Uterus (tissue), 2 donors: Measurements from ENCODE around the gene ABCC3.

Source experiments
- CTCF ChIP-seq, 4 experiments: fragments of 200-600 bp in 2 of 4; fragments of 450-650 bp in 2 of 4; sonication (generic) in 2 of 4; IDR thresholded peaks; one replicate each; pipeline ENCODE4 v1.5.1; 2016 to 2019; ENCODE audit warnings: antibody characterized with exemption in 4 of 4, mild to moderate bottlenecking in 2 of 4, moderate library complexity in 1 of 4
- POLR2A ChIP-seq, 2 donors: fragments of 450-650 bp; IDR thresholded peaks; one replicate each; pipeline ENCODE4 v1.6.1; 2016; ENCODE audit warnings: antibody characterized with exemption in 2 of 2, mild to moderate bottlenecking in 1 of 2, moderate library complexity in 1 of 2

DNA sequence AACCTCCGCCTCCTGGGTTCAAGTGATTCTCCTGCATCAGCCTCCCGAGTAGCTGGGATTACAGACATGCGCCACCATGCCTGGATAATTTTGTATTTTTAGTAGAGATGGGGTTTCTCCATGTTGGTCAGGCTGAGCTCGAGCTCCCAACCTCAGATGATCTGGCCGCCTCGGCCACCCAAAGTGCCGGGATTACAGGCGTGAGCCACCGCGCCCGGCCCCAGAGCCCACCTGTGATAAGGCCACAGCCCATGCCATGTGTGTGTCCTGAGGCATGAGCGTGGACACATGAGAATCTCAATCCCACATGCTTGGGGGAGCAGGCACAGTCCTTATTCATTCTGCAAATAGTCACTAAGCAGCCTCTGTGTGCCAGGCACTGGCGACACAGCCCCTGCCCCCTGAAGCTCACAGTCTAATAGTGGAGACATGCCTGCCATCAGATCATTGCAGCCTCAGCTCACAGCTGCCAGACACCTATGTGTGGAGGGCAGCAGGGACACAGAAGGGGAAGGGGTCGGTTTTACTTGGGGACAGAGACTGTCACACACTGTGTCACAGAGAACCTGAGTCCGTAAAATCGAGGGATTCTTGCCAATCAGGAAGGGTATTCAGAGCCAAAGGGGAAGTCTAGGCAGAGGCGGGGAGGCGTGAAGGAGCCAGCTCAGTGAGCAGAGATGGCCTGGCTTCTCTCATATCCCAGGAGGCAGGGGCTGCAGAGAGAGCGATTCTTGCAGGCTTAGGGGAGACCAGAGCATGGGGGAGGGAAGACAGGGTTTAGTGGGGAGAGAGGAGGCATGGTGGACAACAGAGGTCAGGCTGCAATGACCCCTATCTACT, 9.4 kb upstream of the ABCC3 start:
- TF ChIP-seq CTCF (IDR thresholded peaks at IDR 0.05) (no peak), POLR2A (IDR thresholded peaks at IDR 0.05) (no peak)
